Keratinocyte (primary cell): Measurements from ENCODE around the gene FAM3B. TPM values are rescaled to one million over a fixed set of nuclear protein-coding genes. Genes with fewer than 3 reads are reported as not detected.

Experiments used
- DNase-seq: peaks from one replicate; pipeline ENCODE4 v3.0.0-alpha.2; 2011; ENCODE audit warnings: low read depth, missing footprints, low spot score
- FAIRE-seq: peaks from 2 replicates; lab custom pipeline; 2011; peaks lifted over from hg19 to GRCh38; lab: Jason Lieb, UNC
- H2AFZ ChIP-seq: 2 replicates; pipeline ENCODE4 v1.6.0; 2012; ENCODE audit warnings: low read length, control low read depth, inconsistent platforms; ENCODE audit not compliant: control insufficient read depth
- H3K27ac ChIP-seq: 2 replicates; pipeline ENCODE4 v1.5.1; 2011; ENCODE audit warnings: low read length; ENCODE audit not compliant: control insufficient read depth, insufficient read depth
- H3K27me3 ChIP-seq: 3 replicates; pipeline ENCODE4 v1.6.0; 2011; ENCODE audit warnings: low read length; ENCODE audit not compliant: control insufficient read depth, insufficient read depth; ENCODE audit errors: extremely low read depth
- H3K36me3 ChIP-seq, 2 experiments: 2 replicates in 1 of 2; 3 replicates in 1 of 2; pipeline ENCODE4 v1.5.1; 2011; ENCODE audit warnings: low read length in 2 of 2, mild to moderate bottlenecking in 1 of 2; ENCODE audit not compliant: control insufficient read depth in 2 of 2, insufficient read depth in 2 of 2; ENCODE audit errors: extremely low read depth in 1 of 2
- H3K4me1 ChIP-seq: 3 replicates; pipeline ENCODE4 v1.5.1; 2011; ENCODE audit warnings: low read length; ENCODE audit not compliant: control insufficient read depth, insufficient read depth; ENCODE audit errors: extremely low read depth
- H3K4me2 ChIP-seq: 3 replicates; pipeline ENCODE4 v1.6.0; 2011; ENCODE audit warnings: low read depth, low read length; ENCODE audit not compliant: control insufficient read depth, insufficient read depth; ENCODE audit errors: extremely low read depth
- H3K4me3 ChIP-seq, 3 experiments: fragments of 200-600 bp in 1 of 3; sonication (generic) in 1 of 3; 2 replicates in 2 of 3; 3 replicates in 1 of 3; pipeline ENCODE4 v1.5.1; 2011 to 2016; ENCODE audit warnings: low read length in 3 of 3, mild to moderate bottlenecking in 3 of 3, control low read depth in 2 of 3, inconsistent platforms in 1 of 3, low read depth in 1 of 3, mixed read lengths in 1 of 3, mixed run types in 1 of 3, moderate library complexity in 1 of 3; ENCODE audit not compliant: control insufficient read depth in 2 of 3, insufficient read depth in 2 of 3; ENCODE audit errors: extremely low read depth in 1 of 3
- H3K79me2 ChIP-seq: 2 replicates; pipeline ENCODE4 v1.6.0; 2012; ENCODE audit warnings: low read length; ENCODE audit not compliant: control insufficient read depth, insufficient read depth
- H3K9ac ChIP-seq: 3 replicates; pipeline ENCODE4 v1.6.0; 2011; ENCODE audit warnings: low read length; ENCODE audit not compliant: control insufficient read depth, insufficient read depth; ENCODE audit errors: extremely low read depth
- H3K9me1 ChIP-seq: 3 replicates; pipeline ENCODE4 v1.6.0; 2011; ENCODE audit warnings: low read length; ENCODE audit not compliant: control insufficient read depth, insufficient read depth; ENCODE audit errors: extremely low read depth
- H3K9me3 ChIP-seq: 2 replicates; pipeline ENCODE4 v1.5.1; 2012; ENCODE audit warnings: low read depth, low read length; ENCODE audit not compliant: control insufficient read depth
- H4K20me1 ChIP-seq: 3 replicates; pipeline ENCODE4 v1.6.0; 2011; ENCODE audit warnings: low read length; ENCODE audit not compliant: control insufficient read depth, insufficient read depth; ENCODE audit errors: extremely low read depth
- EZH2 ChIP-seq: IDR thresholded peaks from one replicate; pipeline ENCODE4 v1.6.1; 2012; ENCODE audit warnings: inconsistent platforms, mild to moderate bottlenecking, low read length, moderate library complexity
- dilution Hi-C: fragments of 300-500 bp; cut with MboI; formaldehyde crosslinking; loops from one replicate; pipeline ENCODE4 v1.7.0; 2020; ENCODE audit warnings: low sequenced_read_pairs; ENCODE audit not compliant: extremely low pct_ligation_motif_present
- polyA plus RNA-seq, 5 experiments: library from polyadenylated mRNA; depleted of rRNA in 3 of 5; stranded (reverse) in 3 of 5; stranded (forward) in 1 of 5; unstranded in 1 of 5; fragments of >200 nt; gene quantifications; 1 replicate in 1 of 5; 2 replicates in 3 of 5; 3 replicates in 1 of 5; pipeline versions ENCODE4 v1.2.1 to v1.2.3, GENCODE V29; 2011 to 2012; ENCODE audit warnings: missing spikeins in 2 of 5, low read depth in 1 of 5, low replicate concordance in 1 of 5
- TF ChIP-seq, protein P1 (sequence below), 3 experiments: IDR thresholded peaks in 1 of 3; conservative IDR thresholded peaks in 1 of 3; optimal IDR thresholded peaks in 1 of 3; 2 replicates in 2 of 3; 3 replicates in 1 of 3; pipeline versions ENCODE3 to v1.5.1; 2011; ENCODE audit warnings: low read length in 3 of 3, mild to moderate bottlenecking in 3 of 3, moderate library complexity in 2 of 3, control low read depth in 1 of 3, inconsistent platforms in 1 of 3; ENCODE audit not compliant: insufficient read depth in 2 of 3; ENCODE audit errors: extremely low read depth in 1 of 3

FAM3B gene
- polyA plus RNA-seq, 1 donor (not counting 4 experiments of a cell fraction or from before 2014, with no cell fraction given) = not detected

DNA sequence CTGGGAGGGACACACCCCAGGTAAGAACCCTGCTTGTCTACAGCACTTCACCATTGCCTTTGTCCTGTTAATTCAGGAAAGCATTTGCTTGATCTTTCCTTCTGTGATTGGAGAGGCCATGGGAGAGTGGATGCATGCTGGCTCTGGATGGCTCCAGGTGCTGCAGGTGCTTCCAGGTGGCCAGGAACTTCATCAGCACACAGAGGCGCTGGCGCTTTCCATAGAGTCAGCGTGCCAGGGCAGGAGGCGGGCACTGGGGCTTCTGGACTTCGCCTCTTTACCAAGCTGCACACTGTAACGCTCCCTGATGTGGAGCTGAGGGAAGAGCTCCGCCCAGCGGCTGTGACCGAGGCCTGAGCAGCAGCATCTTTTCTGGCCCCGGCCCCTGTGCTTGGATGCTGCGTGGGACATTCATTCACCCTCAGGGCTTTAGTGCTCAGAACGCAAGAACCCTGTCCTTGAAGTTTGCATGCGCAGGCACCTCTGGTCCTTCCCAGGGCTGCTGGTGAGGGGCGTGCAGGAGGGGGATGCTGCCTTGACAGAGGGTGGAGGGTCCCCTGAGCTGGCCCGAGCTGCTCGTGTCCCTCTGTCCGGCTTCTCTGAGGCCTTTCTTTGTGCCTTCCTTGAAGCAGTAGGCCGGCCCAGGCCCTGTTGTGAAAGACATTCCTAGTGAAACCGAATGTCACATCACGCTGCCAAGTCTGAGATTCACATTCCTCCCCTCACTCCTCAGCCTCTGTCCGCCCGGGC is 43.6 kb downstream of the FAM3B start:
- no peaks in the 10 kb centered on the region for H4K20me1 ChIP-seq
- dilution Hi-C loops = no loop called here
- no peaks in the 10 kb centered on the region for H3K79me2 ChIP-seq
- FAIRE-seq = no peak
- no peak overlapping the region for H3K4me2 ChIP-seq
- H3K27me3 ChIP-seq = peaks cover 12% of the 10 kb centered on the region
- no peak overlapping the region for H3K9ac ChIP-seq
- TF ChIP-seq, protein P1, sequence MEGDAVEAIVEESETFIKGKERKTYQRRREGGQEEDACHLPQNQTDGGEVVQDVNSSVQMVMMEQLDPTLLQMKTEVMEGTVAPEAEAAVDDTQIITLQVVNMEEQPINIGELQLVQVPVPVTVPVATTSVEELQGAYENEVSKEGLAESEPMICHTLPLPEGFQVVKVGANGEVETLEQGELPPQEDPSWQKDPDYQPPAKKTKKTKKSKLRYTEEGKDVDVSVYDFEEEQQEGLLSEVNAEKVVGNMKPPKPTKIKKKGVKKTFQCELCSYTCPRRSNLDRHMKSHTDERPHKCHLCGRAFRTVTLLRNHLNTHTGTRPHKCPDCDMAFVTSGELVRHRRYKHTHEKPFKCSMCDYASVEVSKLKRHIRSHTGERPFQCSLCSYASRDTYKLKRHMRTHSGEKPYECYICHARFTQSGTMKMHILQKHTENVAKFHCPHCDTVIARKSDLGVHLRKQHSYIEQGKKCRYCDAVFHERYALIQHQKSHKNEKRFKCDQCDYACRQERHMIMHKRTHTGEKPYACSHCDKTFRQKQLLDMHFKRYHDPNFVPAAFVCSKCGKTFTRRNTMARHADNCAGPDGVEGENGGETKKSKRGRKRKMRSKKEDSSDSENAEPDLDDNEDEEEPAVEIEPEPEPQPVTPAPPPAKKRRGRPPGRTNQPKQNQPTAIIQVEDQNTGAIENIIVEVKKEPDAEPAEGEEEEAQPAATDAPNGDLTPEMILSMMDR (optimal IDR thresholded peaks at IDR 0.05 in 1 of 3, IDR thresholded peaks at IDR 0.05 in 1 of 3, conservative IDR thresholded peaks at IDR 0.05 in 1 of 3; ENCODE audit: extremely low read depth in 1 of 3, insufficient read depth in 2 of 3, low read length in 3 of 3) = peak in 1 of 3 experiments; percentile 6
- no peak for TF ChIP-seq EZH2
- H3K4me1 ChIP-seq = no peaks in the 10 kb centered on the region
- no peak for DNase-seq
- no peak overlapping the region for H2AFZ ChIP-seq
- H3K9me3 ChIP-seq = no peaks in the 10 kb centered on the region
- no peaks in the 10 kb centered on the region for H3K36me3 ChIP-seq
- H3K9me1 ChIP-seq = no peaks in the 10 kb centered on the region
- no peak overlapping the region for H3K4me3 ChIP-seq
- H3K27ac ChIP-seq = no peak overlapping the region

DNA sequence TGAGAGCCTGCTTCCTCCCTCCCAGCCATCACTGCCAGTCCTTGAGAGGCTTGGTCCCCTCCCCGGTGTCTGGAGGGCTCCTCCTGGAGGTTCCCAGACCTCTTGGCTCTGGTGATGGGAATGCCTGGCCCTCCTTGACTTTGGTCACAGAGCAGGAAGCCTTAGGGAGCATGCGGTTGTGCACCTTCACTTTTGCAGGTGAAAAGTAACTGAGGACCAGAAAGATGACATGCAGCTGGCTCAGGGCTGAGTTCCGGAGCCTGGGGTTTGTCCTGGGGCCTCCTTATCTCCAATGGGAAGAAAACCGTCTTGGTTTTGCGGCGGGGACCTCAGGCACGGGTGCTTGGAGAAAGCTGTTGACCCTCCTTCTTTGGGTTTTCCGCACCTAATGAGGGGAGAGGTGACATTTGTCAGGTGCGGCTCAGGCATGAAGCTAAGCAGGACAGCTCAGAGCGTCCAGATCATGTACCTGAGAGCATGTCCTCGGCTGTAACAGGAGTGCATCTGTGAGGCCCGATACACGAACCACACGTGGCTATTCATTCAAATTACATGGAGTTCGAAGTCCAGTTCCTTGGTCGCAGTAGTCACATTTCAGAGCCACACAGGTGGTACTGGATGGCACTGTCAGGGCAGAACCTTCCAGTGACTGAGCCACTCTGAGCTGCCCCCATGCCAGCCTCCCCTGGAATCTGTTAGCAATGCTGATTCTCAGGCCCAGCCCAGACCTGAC is 44.6 kb downstream of the FAM3B start:
- no peak overlapping the region for H3K27ac ChIP-seq

More for the DNA sequence above, 44.6 kb downstream of the FAM3B start:
- H4K20me1 ChIP-seq = no peaks in the 10 kb centered on the region
- H3K9me1 ChIP-seq = no peaks in the 10 kb centered on the region
- no peaks in the 10 kb centered on the region for H3K4me1 ChIP-seq
- H3K27me3 ChIP-seq = peaks cover 12% of the 10 kb centered on the region
- no peak overlapping the region for H2AFZ ChIP-seq
- no peaks in the 10 kb centered on the region for H3K36me3 ChIP-seq
- DNase-seq = no peak
- no peak overlapping the region for H3K4me3 ChIP-seq
- dilution Hi-C loops = no loop called here
- no peak for TF ChIP-seq EZH2
- TF ChIP-seq, protein P1 (optimal IDR thresholded peaks at IDR 0.05 in 1 of 3, IDR thresholded peaks at IDR 0.05 in 1 of 3, conservative IDR thresholded peaks at IDR 0.05 in 1 of 3; ENCODE audit: extremely low read depth in 1 of 3, insufficient read depth in 2 of 3, low read length in 3 of 3) = no peak
- no peak overlapping the region for H3K4me2 ChIP-seq
- FAIRE-seq = no peak
- no peaks in the 10 kb centered on the region for H3K9me3 ChIP-seq
- H3K9ac ChIP-seq = no peak overlapping the region
- no peaks in the 10 kb centered on the region for H3K79me2 ChIP-seq
